H9 (cell line): Measurements from ENCODE around the gene TMCC2. TPM values are rescaled to one million over a fixed set of nuclear protein-coding genes. Genes with fewer than 3 reads are reported as not detected.

ENCODE experiments used
- DNase-seq: peaks from one replicate; pipeline ENCODE4 v3.0.0-alpha.2; 2017
- H2AFZ ChIP-seq: one replicate; pipeline ENCODE4 v1.6.1; 2013; ENCODE audit warnings: mild to moderate bottlenecking, low read length, control low read depth, moderate library complexity
- H2AK5ac ChIP-seq: 2 replicates; pipeline ENCODE4 v1.6.1; 2013; ENCODE audit warnings: low read length, control low read depth, mixed read lengths; ENCODE audit not compliant: insufficient read length
- H2BK120ac ChIP-seq: one replicate; pipeline ENCODE4 v1.6.1; 2013; ENCODE audit warnings: low read depth, mild to moderate bottlenecking, low read length, control low read depth, inconsistent platforms; ENCODE audit not compliant: poor library complexity, severe bottlenecking
- H2BK12ac ChIP-seq: 2 replicates; pipeline ENCODE4 v1.6.1; 2013; ENCODE audit warnings: low read length, control low read depth, mixed read lengths, low read depth; ENCODE audit not compliant: insufficient read length
- H2BK15ac ChIP-seq: 2 replicates; pipeline ENCODE4 v1.6.1; 2013; ENCODE audit warnings: low read depth, low read length, control low read depth
- H2BK20ac ChIP-seq: one replicate; pipeline ENCODE4 v1.6.1; 2013; ENCODE audit warnings: low read depth, mild to moderate bottlenecking, low read length, control low read depth, inconsistent platforms; ENCODE audit not compliant: poor library complexity, severe bottlenecking
- H2BK5ac ChIP-seq: 2 replicates; pipeline ENCODE4 v1.6.1; 2013; ENCODE audit warnings: low read length, control low read depth, mixed read lengths; ENCODE audit not compliant: insufficient read length
- H3K14ac ChIP-seq: 2 replicates; pipeline ENCODE4 v1.6.1; 2013; ENCODE audit warnings: low read length, control low read depth; ENCODE audit not compliant: insufficient read depth
- H3K18ac ChIP-seq: 2 replicates; pipeline ENCODE4 v1.6.1; 2013; ENCODE audit warnings: low read depth, mild to moderate bottlenecking, mixed read lengths, low read length, control low read depth; ENCODE audit not compliant: insufficient read length
- H3K23ac ChIP-seq: 2 replicates; pipeline ENCODE4 v1.6.1; 2013; ENCODE audit warnings: low read length, control low read depth, mixed read lengths, low read depth; ENCODE audit not compliant: insufficient read length
- H3K23me2 ChIP-seq: 2 replicates; pipeline ENCODE4 v1.6.1; 2013; ENCODE audit warnings: low read depth, mild to moderate bottlenecking, mixed read lengths, low read length, control low read depth; ENCODE audit not compliant: insufficient read length, poor library complexity, severe bottlenecking
- H3K27ac ChIP-seq: 2 replicates; pipeline ENCODE4 v1.5.1; 2013; ENCODE audit warnings: low read length, control low read depth, mixed read lengths, low read depth; ENCODE audit not compliant: insufficient read length
- H3K27me3 ChIP-seq: 2 replicates; pipeline ENCODE4 v1.6.1; 2013; ENCODE audit warnings: low read length, control low read depth, inconsistent platforms; ENCODE audit not compliant: insufficient read depth
- H3K4ac ChIP-seq: 2 replicates; pipeline ENCODE4 v1.6.1; 2013; ENCODE audit warnings: low read depth, mild to moderate bottlenecking, control low read depth, inconsistent platforms, low read length, moderate library complexity
- H3K4me1 ChIP-seq: 2 replicates; pipeline ENCODE4 v1.6.1; 2013; ENCODE audit warnings: low read length, control low read depth, inconsistent platforms; ENCODE audit not compliant: insufficient read depth
- H3K4me2 ChIP-seq: 2 replicates; pipeline ENCODE4 v1.6.1; 2013; ENCODE audit warnings: low read length, control low read depth, mixed read lengths; ENCODE audit not compliant: insufficient read length, insufficient read depth
- H3K56ac ChIP-seq: 2 replicates; pipeline ENCODE4 v1.6.1; 2013; ENCODE audit warnings: low read depth, mild to moderate bottlenecking, mixed read lengths, low read length, control low read depth; ENCODE audit not compliant: insufficient read length
- H3K79me1 ChIP-seq: 2 replicates; pipeline ENCODE4 v1.6.1; 2013; ENCODE audit warnings: low read depth, mild to moderate bottlenecking, moderate library complexity, low read length, control low read depth, inconsistent platforms; ENCODE audit not compliant: insufficient read depth, poor library complexity, severe bottlenecking
- H3K79me2 ChIP-seq: 2 replicates; pipeline ENCODE4 v1.6.1; 2013; ENCODE audit warnings: low read length, control low read depth, inconsistent platforms; ENCODE audit not compliant: insufficient read depth
- H3K9ac ChIP-seq: 2 replicates; pipeline ENCODE4 v1.6.1; 2013; ENCODE audit warnings: low read length, control low read depth, mixed read lengths; ENCODE audit not compliant: insufficient read length; ENCODE audit errors: extremely low read depth
- H3K9me3 ChIP-seq: one replicate; pipeline ENCODE4 v1.6.1; 2013; ENCODE audit warnings: low read depth, low read length, inconsistent platforms; ENCODE audit not compliant: control insufficient read depth
- H3T11ph ChIP-seq: one replicate; pipeline ENCODE4 v1.6.1; 2013; ENCODE audit warnings: mild to moderate bottlenecking, low read length, control low read depth, inconsistent platforms
- H4K20me1 ChIP-seq: one replicate; pipeline ENCODE4 v1.6.1; 2013; ENCODE audit not compliant: control insufficient read depth, insufficient read length, insufficient read depth
- H4K5ac ChIP-seq: 2 replicates; pipeline ENCODE4 v1.6.1; 2013; ENCODE audit warnings: low read depth, mild to moderate bottlenecking, mixed read lengths, low read length, control low read depth; ENCODE audit not compliant: insufficient read length
- H4K8ac ChIP-seq: replicated peaks from 2 replicates; pipeline ENCODE4 v1.6.1; 2013; ENCODE audit warnings: low read length, control low read depth, mixed read lengths, low read depth; ENCODE audit not compliant: insufficient read length
- H4K91ac ChIP-seq: 2 replicates; pipeline ENCODE4 v1.6.1; 2013; ENCODE audit warnings: low read depth, mild to moderate bottlenecking, moderate library complexity, mixed read lengths, low read length, control low read depth; ENCODE audit not compliant: insufficient read length
- H3K27ac Mint-ChIP-seq, 3 experiments: 2 replicates in 2 of 3; 3 replicates in 1 of 3; pipeline ENCODE4 v1.8.0; 2020 to 2021; ENCODE audit warnings: mixed read lengths in 3 of 3, mild to moderate bottlenecking in 1 of 3, moderate library complexity in 1 of 3
- H3K27me3 Mint-ChIP-seq: 2 replicates; pipeline ENCODE4 v1.8.0; 2021; ENCODE audit warnings: low read depth, mild to moderate bottlenecking, moderate library complexity, mixed read lengths
- H3K36me3 Mint-ChIP-seq, 3 experiments: 2 replicates in 2 of 3; 3 replicates in 1 of 3; pipeline ENCODE4 v1.8.0; 2020 to 2021; ENCODE audit warnings: low read depth in 3 of 3, mixed read lengths in 3 of 3; ENCODE audit not compliant: insufficient read depth in 1 of 3
- H3K4me1 Mint-ChIP-seq, 2 experiments: 2 replicates each; pipeline ENCODE4 v1.8.0; 2020; ENCODE audit warnings: mixed read lengths in 2 of 2
- H3K4me3 Mint-ChIP-seq, 2 experiments: 2 replicates in 1 of 2; 3 replicates in 1 of 2; pipeline ENCODE4 v1.8.0; 2020 to 2021; ENCODE audit warnings: mild to moderate bottlenecking in 2 of 2, mixed read lengths in 2 of 2, moderate library complexity in 1 of 2
- H3K9me3 Mint-ChIP-seq, 2 experiments: 2 replicates in 1 of 2; 3 replicates in 1 of 2; pipeline ENCODE4 v1.8.0; 2020; ENCODE audit warnings: mild to moderate bottlenecking in 2 of 2, mixed read lengths in 2 of 2, moderate library complexity in 1 of 2
- CTCF ChIP-seq: fragments of 200-600 bp; sonication (generic); conservative IDR thresholded peaks from 3 replicates; pipeline ENCODE4 v1.8.0; 2021; ENCODE audit warnings: antibody characterized with exemption, mild to moderate bottlenecking
- WGBS: extraction: QIAGEN DNeasy Blood & Tissue Kit; methylation state at CpG from one replicate; pipeline ENCODE4 v1.1.7; 2013; ENCODE audit warnings: missing lambda C conversion rate, low lambda C conversion rate, mixed read lengths; ENCODE audit not compliant: insufficient read length; ENCODE audit errors: extremely low coverage; 5-methylcytosine and 5-hydroxymethylcytosine counted together
- total RNA-seq: library from RNA; stranded (reverse); gene quantifications from 2 replicates; pipeline ENCODE4 v1.2.1, GENCODE V29; 2021

The TMCC2 gene
- total RNA-seq, 1 experiment from 2014 or later, result 11.7 TPM

DNA sequence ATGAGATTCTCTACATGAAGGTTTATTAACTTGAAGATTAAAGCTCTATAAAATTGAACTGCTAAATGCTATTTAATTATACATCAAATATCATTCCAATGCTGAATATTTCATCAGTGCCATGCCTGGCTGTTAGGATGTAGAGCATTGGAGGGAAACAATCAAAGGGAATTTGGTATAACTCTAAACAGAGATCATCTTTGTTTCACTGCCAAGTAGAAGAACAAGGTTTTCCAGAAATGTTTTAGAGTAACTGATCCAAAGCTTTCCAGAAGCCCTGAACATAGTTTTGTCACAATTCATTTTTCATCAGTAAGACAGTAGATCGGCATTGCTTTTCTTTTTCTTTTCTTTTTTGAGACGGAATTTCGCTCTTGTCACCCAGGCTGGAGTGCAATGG is 10.3 kb upstream of the TMCC2 start:
- H3K56ac ChIP-seq, result no peak overlapping the region
- Mint-ChIP-seq H3K36me3 (no peaks in the 10 kb centered on the region), H3K27me3 (no peaks in the 10 kb centered on the region; the same call in 1 of the 2 replicates), H3K27ac (no peak overlapping the region), H3K9me3 (no peaks in the 10 kb centered on the region), H3K4me1 (peaks cover under 1 to 8% of the 10 kb centered on the region in 2 experiments; a peak in 3 of 4 replicates), H3K4me3 (no peak overlapping the region)
- H4K5ac ChIP-seq, result no peak overlapping the region
- no peaks in the 10 kb centered on the region for H3K79me2 ChIP-seq
- no peaks in the 10 kb centered on the region for H3K23me2 ChIP-seq
- no peaks in the 10 kb centered on the region for H3K27me3 ChIP-seq
- H3K9me3 ChIP-seq, result no peaks in the 10 kb centered on the region
- H3K14ac ChIP-seq, result no peak overlapping the region
- H3K23ac ChIP-seq, result no peak overlapping the region
- no peak overlapping the region for H3K4ac ChIP-seq
- H4K8ac ChIP-seq, result no peak overlapping the region
- no CpG with 5 or more reads among the region's 3 CpGs for WGBS
- H2BK5ac ChIP-seq, result no peak overlapping the region
- H4K20me1 ChIP-seq, result no peaks in the 10 kb centered on the region
- TF ChIP-seq CTCF, result no peak
- no peaks in the 10 kb centered on the region for H3K4me1 ChIP-seq
- H2BK120ac ChIP-seq, result no peak overlapping the region
- H2BK12ac ChIP-seq, result no peak overlapping the region
- H3K9ac ChIP-seq, result no peak overlapping the region
- no peak overlapping the region for H2AFZ ChIP-seq
- H3K27ac ChIP-seq, result no peak overlapping the region
- H3K18ac ChIP-seq, result no peak overlapping the region
- no peak overlapping the region for H2AK5ac ChIP-seq
- H3T11ph ChIP-seq, result no peak overlapping the region
- no peak for DNase-seq
- H4K91ac ChIP-seq, result no peak overlapping the region
- H2BK20ac ChIP-seq, result no peak overlapping the region
- H3K79me1 ChIP-seq, result no peaks in the 10 kb centered on the region
- H3K4me2 ChIP-seq, result no peak overlapping the region
- no peak overlapping the region for H2BK15ac ChIP-seq
